GM12892 (cell line): Measurements from ENCODE around the gene UGT1A4.

Experiments
- POLR2A ChIP-seq: IDR thresholded peaks from 2 replicates; pipeline ENCODE4 v1.6.1; 2011; ENCODE audit warnings: low read depth, low read length, control low read depth
- TAF1 ChIP-seq: IDR thresholded peaks from 2 replicates; pipeline ENCODE4 v1.6.1; 2011; ENCODE audit warnings: low read depth, mild to moderate bottlenecking, control low read depth, low read length, borderline replicate concordance

DNA sequence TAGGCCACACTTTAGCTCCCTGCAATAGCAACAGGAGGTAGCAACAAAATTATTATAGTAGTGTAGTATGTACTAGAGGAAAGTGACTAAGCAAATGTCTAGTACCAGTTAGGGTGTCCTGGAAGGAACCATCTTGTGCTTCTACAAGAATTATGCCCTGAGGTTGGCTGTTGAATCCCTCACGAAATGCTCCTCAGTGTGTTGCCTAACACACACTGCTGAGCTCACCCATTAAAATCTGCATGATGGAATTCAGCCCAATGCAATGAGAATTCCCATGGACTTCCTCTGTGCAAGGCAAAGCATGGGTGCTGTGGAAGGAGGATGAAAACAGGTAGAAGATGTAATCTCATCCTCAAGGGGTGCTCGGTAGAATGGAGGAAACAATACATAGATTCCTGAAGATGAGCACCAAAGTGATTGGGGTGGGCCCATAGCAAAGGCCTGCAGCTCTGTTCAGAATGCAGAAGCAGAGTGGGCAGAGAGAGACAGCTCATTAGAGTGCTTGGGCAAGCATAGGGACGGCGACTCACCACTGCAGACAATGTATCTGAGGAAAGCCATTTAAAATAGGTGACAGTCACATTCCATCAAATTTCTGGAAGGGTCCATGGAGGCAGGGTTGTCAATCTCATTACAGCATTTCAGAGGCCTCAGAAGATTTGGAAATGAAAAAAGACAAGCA is 38.0 kb upstream of the UGT1A4 start:
- no peak for TF ChIP-seq TAF1
- no peak for TF ChIP-seq POLR2A
